GM18511 (cell line): Measurements from ENCODE around the gene MAP1A.
A peak's percentile ranks its signal among the peaks of the same experiment; 100 is the strongest.

ENCODE experiments used
- ATAC-seq: cut with Tn5 transposase; IDR thresholded peaks from one replicate; pipeline ENCODE4 v1.9.1; 2021; ENCODE audit warnings: mild to moderate bottlenecking, moderate library complexity; ENCODE audit not compliant: unreplicated experiment

The MAP1A gene

GRCh38 chr15:43510200-43511011 is 7.0 kb upstream of the MAP1A start:
- ATAC-seq = peak; percentile 98

- ATAC-seq = no peak
These were observed 6.2 kb upstream of the MAP1A start for GRCh38 chr15:43511012-43511885.

GRCh38 chr15:43513550-43513949 is 3.9 kb upstream of the MAP1A start:
- ATAC-seq = no peak

GRCh38 chr15:43514241-43515057 is 3.0 kb upstream of the MAP1A start:
- no peak for ATAC-seq

GRCh38 chr15:43515741-43516140 is 1.7 kb upstream of the MAP1A start:
- ATAC-seq = no peak

GRCh38 chr15:43516185-43516584 is 1.2 kb upstream of the MAP1A start:
- no peak for ATAC-seq

- ATAC-seq = no peak
These were observed 531 bp upstream of the MAP1A start for GRCh38 chr15:43516801-43517353.

GRCh38 chr15:43518197-43518761 is 871 bp downstream of the MAP1A start:
- no peak for ATAC-seq

GRCh38 chr15:43519196-43519595 is 1.8 kb downstream of the MAP1A start:
- ATAC-seq = no peak

GRCh38 chr15:43520138-43520537 is 2.7 kb downstream of the MAP1A start:
- no peak for ATAC-seq

GRCh38 chr15:43521419-43521818 is 4.0 kb downstream of the MAP1A start:
- no peak for ATAC-seq

- no peak for ATAC-seq
These were observed 4.8 kb downstream of the MAP1A start for GRCh38 chr15:43522247-43522646.

- ATAC-seq = no peak
These were observed 6.2 kb downstream of the MAP1A start for GRCh38 chr15:43523646-43524045.

- no peak for ATAC-seq
These were observed 6.9 kb downstream of the MAP1A start for GRCh38 chr15:43524254-43524845.

- ATAC-seq = no peak
These were observed 7.7 kb downstream of the MAP1A start for GRCh38 chr15:43525131-43525530.

GRCh38 chr15:43526261-43526930 is 9.0 kb downstream of the MAP1A start:
- no peak for ATAC-seq

- no peak for ATAC-seq
These were observed 9.8 kb downstream of the MAP1A start for GRCh38 chr15:43527016-43527801.

- ATAC-seq = no peak
These were observed 10.6 kb downstream of the MAP1A start for GRCh38 chr15:43527802-43528541.
